ENCODE data around the gene C17orf78. TPM values are rescaled to one million over a fixed set of nuclear protein-coding genes. Genes with fewer than 3 reads are reported as not detected.

C17orf78 gene
- total RNA-seq: not detected in 2 replicates

DNA sequence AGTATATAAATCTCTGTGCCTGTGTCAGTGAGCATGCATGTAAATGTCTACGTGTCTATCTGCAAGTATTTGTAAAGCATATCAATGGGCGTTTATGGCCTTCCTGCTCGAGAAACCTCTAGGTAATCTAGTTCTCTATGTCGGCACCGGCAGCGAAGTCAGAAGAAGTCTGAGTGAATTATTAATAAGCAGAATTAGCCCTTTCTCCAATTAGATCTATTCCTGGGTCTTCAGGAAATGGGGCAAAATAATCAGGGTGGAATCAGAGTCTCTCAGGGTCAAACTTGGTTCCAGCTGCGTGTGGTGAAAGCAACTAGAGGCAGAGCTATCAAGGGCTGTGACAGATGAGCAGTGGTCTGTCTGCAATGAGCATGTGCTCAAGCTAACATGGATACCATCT is at the start of gene C17orf78:
Gene C17orf78, plus strand, starts transcription at position 280 of the 400 bp plus-strand sequence. Its CDS starts 108 bp downstream, at position 388.

DNA sequence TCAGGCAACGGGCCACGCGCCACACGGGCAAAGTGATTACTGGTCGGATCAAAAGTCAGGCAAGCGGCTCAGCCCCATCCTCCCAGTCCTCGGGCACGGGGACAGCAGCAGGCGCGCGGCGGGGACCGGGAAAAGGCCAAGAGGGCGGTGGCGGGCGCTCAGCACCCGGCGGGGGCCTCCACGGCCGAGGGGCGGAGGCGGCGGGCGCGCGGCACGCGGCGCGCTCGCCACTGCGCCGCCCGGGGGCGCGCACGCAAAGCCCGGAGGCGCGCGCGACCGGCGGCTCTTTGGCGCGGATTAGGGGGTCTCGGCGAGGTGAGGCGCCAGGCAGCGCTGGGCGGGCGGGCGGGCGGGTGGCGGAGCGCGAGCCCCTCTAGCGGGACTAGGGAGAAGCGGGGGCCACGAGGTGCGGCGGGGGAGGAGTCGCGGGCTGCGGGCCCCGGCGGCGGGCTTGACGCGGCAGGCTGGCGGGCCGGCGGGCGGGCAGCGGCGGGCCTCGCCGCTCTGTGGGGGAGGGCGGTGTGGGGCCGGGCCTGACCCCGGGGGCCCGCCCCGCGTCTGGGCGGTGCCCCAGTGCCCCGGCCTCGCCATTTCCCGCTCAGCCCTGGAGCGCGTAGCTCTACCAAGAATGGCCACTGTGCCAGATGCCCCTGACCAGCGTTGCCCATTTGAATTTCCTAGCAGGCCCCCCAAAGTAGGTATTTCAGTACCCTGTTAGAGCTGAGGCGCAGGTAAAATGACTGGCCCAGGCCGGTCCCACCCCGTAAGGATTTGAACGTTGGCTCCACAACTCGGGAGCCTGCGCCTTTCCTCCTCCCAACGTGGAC is 31.1 kb downstream of the C17orf78 start, which contains the start of the genes ACACA and TADA2A:
Gene ACACA, minus strand, starts transcription at position 202 of the 827 bp plus-strand sequence. CDS start 537 bp downstream, outside the sequence.
Gene TADA2A, plus strand, starts transcription at position 252 of the 827 bp plus-strand sequence. CDS start 4,480 bp downstream, outside the sequence.

Other genes starting within 250 kb of the C17orf78 start
- gene ACACA, start 30.9 kb downstream of the C17orf78 start, total RNA-seq: 104 and 105 TPM in 2 replicates
- gene TADA2A, start 30.9 kb downstream of the C17orf78 start, total RNA-seq: 14.7 and 16.1 TPM in 2 replicates
- gene DUSP14, start 113.9 kb downstream of the C17orf78 start, total RNA-seq: 67.8 and 93.7 TPM in 2 replicates
- gene SYNRG, start 233.4 kb downstream of the C17orf78 start, total RNA-seq: 14.0 and 24.2 TPM in 2 replicates